ENCODE measurements around the gene MOGAT1. TPM values are rescaled to one million over a fixed set of nuclear protein-coding genes. Genes with fewer than 3 reads are reported as not detected.

The MOGAT1 gene
- total RNA-seq, 1 experiment from 2014 or later: not detected

DNA sequence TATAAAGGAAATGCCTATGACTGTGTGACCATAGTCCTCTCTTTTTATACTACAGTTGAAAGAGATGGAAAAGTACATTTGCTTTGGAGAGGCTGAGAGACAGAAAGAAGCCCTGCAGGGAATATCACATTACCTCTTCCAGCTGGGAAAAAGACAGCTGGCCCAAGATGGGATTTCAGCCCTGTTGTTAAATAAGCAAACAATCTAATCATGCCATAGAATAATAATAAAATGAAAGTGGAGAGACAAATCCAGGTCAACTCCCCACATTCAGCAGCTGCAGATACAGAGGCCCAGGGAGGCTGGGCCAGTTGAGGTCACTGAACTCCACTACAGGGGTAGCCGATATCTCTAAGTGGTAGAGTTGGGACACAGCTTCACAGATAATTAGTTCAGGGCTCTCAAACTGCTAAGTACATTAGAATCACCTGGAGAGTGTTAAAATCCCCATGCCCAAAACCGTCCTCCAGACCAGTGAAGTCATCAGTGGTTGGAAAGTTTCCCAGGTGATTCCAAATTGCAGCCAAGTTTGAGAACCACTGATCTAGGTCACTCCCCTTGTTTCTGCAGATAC lies 81.9 kb downstream of the MOGAT1 start:
- H3K18ac ChIP-seq (ENCODE audit: insufficient read length, low read depth, low read length): no peak overlapping the region
- no peak overlapping the region for H2BK20ac ChIP-seq (ENCODE audit: low read depth, low read length, poor library complexity, severe bottlenecking)
- no peaks in the 10 kb centered on the region for H3K27me3 ChIP-seq (ENCODE audit: insufficient read depth, low read length)
- no peak overlapping the region for H2BK15ac ChIP-seq (ENCODE audit: low read depth, low read length)
- no peaks in the 10 kb centered on the region for H3K23me2 ChIP-seq (ENCODE audit: insufficient read length, low read depth, low read length, poor library complexity, severe bottlenecking)
- no CpG with 5 or more reads among the region's 2 CpGs for WGBS (ENCODE audit: extremely low coverage, insufficient read length, low lambda C conversion rate)
- H2AFZ ChIP-seq (ENCODE audit: low read length): no peak overlapping the region
- H3K4ac ChIP-seq (ENCODE audit: low read depth, low read length): no peak overlapping the region
- H4K91ac ChIP-seq (ENCODE audit: insufficient read length, low read depth, low read length): no peak overlapping the region
- peaks cover 0 to 3% of the 10 kb centered on the region in 2 experiments; a peak in 1 of 5 replicates for H3K9me3 Mint-ChIP-seq
- peaks cover 38% of the 10 kb centered on the region for H3K27me3 Mint-ChIP-seq (ENCODE audit: low read depth)
- no peak overlapping the region for H3K4me2 ChIP-seq (ENCODE audit: insufficient read depth, insufficient read length, low read length)
- no peaks in the 10 kb centered on the region for H3K79me1 ChIP-seq (ENCODE audit: insufficient read depth, low read depth, low read length, poor library complexity, severe bottlenecking)
- H2AK5ac ChIP-seq (ENCODE audit: insufficient read length, low read length): no peak overlapping the region
- H3K4me1 Mint-ChIP-seq: peaks cover 24 to 38% of the 10 kb centered on the region in 2 experiments
- H3K4me3 Mint-ChIP-seq: no peak overlapping the region
- H3K4me1 ChIP-seq (ENCODE audit: insufficient read depth, low read length): peaks cover 8% of the 10 kb centered on the region; the same call in 1 of the 2 replicates
- no peak overlapping the region for H3K27ac ChIP-seq (ENCODE audit: insufficient read length, low read depth, low read length)
- TF ChIP-seq, protein P1, sequence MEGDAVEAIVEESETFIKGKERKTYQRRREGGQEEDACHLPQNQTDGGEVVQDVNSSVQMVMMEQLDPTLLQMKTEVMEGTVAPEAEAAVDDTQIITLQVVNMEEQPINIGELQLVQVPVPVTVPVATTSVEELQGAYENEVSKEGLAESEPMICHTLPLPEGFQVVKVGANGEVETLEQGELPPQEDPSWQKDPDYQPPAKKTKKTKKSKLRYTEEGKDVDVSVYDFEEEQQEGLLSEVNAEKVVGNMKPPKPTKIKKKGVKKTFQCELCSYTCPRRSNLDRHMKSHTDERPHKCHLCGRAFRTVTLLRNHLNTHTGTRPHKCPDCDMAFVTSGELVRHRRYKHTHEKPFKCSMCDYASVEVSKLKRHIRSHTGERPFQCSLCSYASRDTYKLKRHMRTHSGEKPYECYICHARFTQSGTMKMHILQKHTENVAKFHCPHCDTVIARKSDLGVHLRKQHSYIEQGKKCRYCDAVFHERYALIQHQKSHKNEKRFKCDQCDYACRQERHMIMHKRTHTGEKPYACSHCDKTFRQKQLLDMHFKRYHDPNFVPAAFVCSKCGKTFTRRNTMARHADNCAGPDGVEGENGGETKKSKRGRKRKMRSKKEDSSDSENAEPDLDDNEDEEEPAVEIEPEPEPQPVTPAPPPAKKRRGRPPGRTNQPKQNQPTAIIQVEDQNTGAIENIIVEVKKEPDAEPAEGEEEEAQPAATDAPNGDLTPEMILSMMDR (conservative IDR thresholded peaks at IDR 0.05): no peak
- H4K5ac ChIP-seq (ENCODE audit: insufficient read length, low read depth, low read length): no peak overlapping the region
- H3K79me2 ChIP-seq (ENCODE audit: insufficient read depth, low read length): no peaks in the 10 kb centered on the region
- no peak overlapping the region for H3K23ac ChIP-seq (ENCODE audit: insufficient read length, low read depth, low read length)
- no peak overlapping the region for H3K9ac ChIP-seq (ENCODE audit: extremely low read depth, insufficient read length, low read length)
- no peak overlapping the region for H2BK5ac ChIP-seq (ENCODE audit: insufficient read length, low read length)
- no peak overlapping the region for H3T11ph ChIP-seq (ENCODE audit: low read length)
- no peak for DNase-seq
- no peak overlapping the region for H2BK12ac ChIP-seq (ENCODE audit: insufficient read length, low read depth, low read length)
- H3K36me3 Mint-ChIP-seq (ENCODE audit: insufficient read depth in 1 of 3, low read depth in 3 of 3): no peaks in the 10 kb centered on the region; a peak in 1 of 7 replicates
- no peak overlapping the region for H2BK120ac ChIP-seq (ENCODE audit: low read depth, low read length, poor library complexity, severe bottlenecking)
- no peak overlapping the region for H4K8ac ChIP-seq (replicated peaks; ENCODE audit: insufficient read length, low read depth, low read length)
- H3K14ac ChIP-seq (ENCODE audit: insufficient read depth, low read length): no peak overlapping the region
- peak overlapping the region in 2 of 3 experiments; percentile 13 to 74; a peak in 4 of 7 replicates for H3K27ac Mint-ChIP-seq
- no peaks in the 10 kb centered on the region for H3K9me3 ChIP-seq (ENCODE audit: control insufficient read depth, low read depth, low read length)
- H4K20me1 ChIP-seq (ENCODE audit: control insufficient read depth, insufficient read depth, insufficient read length): no peaks in the 10 kb centered on the region
- H3K56ac ChIP-seq (ENCODE audit: insufficient read length, low read depth, low read length): no peak overlapping the region

Data from H9 (cell line).